HL-60 (cell line): Measurements from ENCODE around the gene RAB6D.
A peak's percentile ranks its signal among the peaks of the same experiment; 100 is the strongest.
"Not testable (repeated sequence)": the region's sequence is repeated elsewhere in the genome, so short reads cannot be mapped to it uniquely, and the experiment has no call there.

Experiments used
- DNase-seq, 2 experiments: peaks; one replicate each; pipeline ENCODE4 v3.0.0-alpha.2; 2010 to 2020; ENCODE audit warnings: low read depth in 1 of 2, low spot score in 1 of 2
- H3K27ac ChIP-seq: fragments of 250-450 bp; sonication (Bioruptor Pico); replicated peaks from 2 replicates; pipeline ENCODE4 v1.5.1; 2020; ENCODE audit warnings: mild to moderate bottlenecking, moderate library complexity
- H3K27me3 ChIP-seq: fragments of 250-450 bp; sonication (Bioruptor Pico); 2 replicates; pipeline ENCODE4 v1.5.1; 2021; ENCODE audit warnings: mild to moderate bottlenecking, moderate library complexity; ENCODE audit not compliant: insufficient read depth, poor library complexity, severe bottlenecking
- H3K4me3 ChIP-seq: replicated peaks from 2 replicates; pipeline ENCODE4 v1.5.1; 2011; ENCODE audit warnings: mild to moderate bottlenecking, control low read depth, low read length; ENCODE audit not compliant: insufficient read depth
- CTCF ChIP-seq: IDR thresholded peaks from one replicate; pipeline ENCODE4 v1.5.1; 2011; ENCODE audit warnings: low read length, control low read depth, inconsistent platforms; ENCODE audit not compliant: insufficient read depth
- GABPA ChIP-seq: IDR thresholded peaks from 2 replicates; pipeline ENCODE4 v1.6.1; 2012; ENCODE audit warnings: low read depth
- POLR2AphosphoS5 ChIP-seq: IDR thresholded peaks from 2 replicates; pipeline ENCODE4 v1.6.1; 2012; ENCODE audit warnings: low read depth
- REST ChIP-seq: IDR thresholded peaks from 2 replicates; pipeline ENCODE4 v1.6.1; 2012; ENCODE audit warnings: low read depth; ENCODE audit not compliant: insufficient replicate concordance
- SPI1 ChIP-seq: IDR thresholded peaks from 2 replicates; pipeline ENCODE4 v1.6.1; 2012; ENCODE audit warnings: low read depth, mild to moderate bottlenecking, borderline replicate concordance

The RAB6D gene

GRCh38 chr2:131400849-131401248, 36.9 kb upstream of the RAB6D start:
- no peak for DNase-seq
- no peak overlapping the region for H3K27ac ChIP-seq
- peaks cover 3% of the 10 kb centered on the region for H3K27me3 ChIP-seq
- no peak overlapping the region for H3K4me3 ChIP-seq
- no peak for TF ChIP-seq GABPA
- no peak for TF ChIP-seq CTCF
- no peak for TF ChIP-seq SPI1
- no peak for TF ChIP-seq POLR2AphosphoS5
- no peak for TF ChIP-seq REST

- not testable (repeated sequence) for H3K4me3 ChIP-seq, H3K27ac ChIP-seq, DNase-seq, H3K27me3 ChIP-seq
Observed at GRCh38 chr2:131400441-131400840, 36.5 kb upstream of the RAB6D start.

- not testable (repeated sequence) for H3K27ac ChIP-seq, H3K27me3 ChIP-seq, H3K4me3 ChIP-seq, DNase-seq
Observed at GRCh38 chr2:131396209-131396608, 32.2 kb upstream of the RAB6D start.

GRCh38 chr2:131395024-131395645, 31.2 kb upstream of the RAB6D start:
- H3K27ac ChIP-seq, H3K4me3 ChIP-seq, DNase-seq, H3K27me3 ChIP-seq: not testable (repeated sequence)

GRCh38 chr2:131394147-131394931, 30.4 kb upstream of the RAB6D start:
- H3K4me3 ChIP-seq = no peak overlapping the region; the same call in 1 of the 2 replicates
- TF ChIP-seq REST (no peak), CTCF (no peak), SPI1 (no peak), GABPA (no peak), POLR2AphosphoS5 (no peak)
- H3K27ac ChIP-seq = no peak overlapping the region
- peak in 1 of 2 experiments; percentile 26 for DNase-seq
- no peaks in the 10 kb centered on the region for H3K27me3 ChIP-seq

- H3K4me3 ChIP-seq, H3K27ac ChIP-seq, H3K27me3 ChIP-seq, DNase-seq: not testable (repeated sequence)
Observed at GRCh38 chr2:131391953-131392352, 28.0 kb upstream of the RAB6D start.

- not testable (repeated sequence) for H3K4me3 ChIP-seq, H3K27ac ChIP-seq, H3K27me3 ChIP-seq, DNase-seq
Observed at GRCh38 chr2:131391471-131391870, 27.5 kb upstream of the RAB6D start.

GRCh38 chr2:131390495-131391130, 26.6 kb upstream of the RAB6D start:
- not testable (repeated sequence) for H3K27ac ChIP-seq, H3K27me3 ChIP-seq, H3K4me3 ChIP-seq, DNase-seq
